IPS-20b (cell line): ENCODE results near the gene PDE8B.
"Not testable (repeated sequence)": the region's sequence is repeated elsewhere in the genome, so short reads cannot be mapped to it uniquely, and the experiment has no call there.

Experiments used
- H3K27ac ChIP-seq: one replicate; pipeline ENCODE4 v1.5.1; 2013; ENCODE audit warnings: low read length
- H3K27me3 ChIP-seq: 2 replicates; pipeline ENCODE4 v1.6.1; 2013; ENCODE audit warnings: mild to moderate bottlenecking, low read length, inconsistent platforms; ENCODE audit not compliant: insufficient read depth
- H3K36me3 ChIP-seq: 2 replicates; pipeline ENCODE4 v1.6.1; 2013; ENCODE audit warnings: low read depth, mild to moderate bottlenecking, inconsistent platforms, low read length, moderate library complexity; ENCODE audit not compliant: insufficient read depth
- H3K4me1 ChIP-seq: 2 replicates; pipeline ENCODE4 v1.6.1; 2013; ENCODE audit warnings: mild to moderate bottlenecking, control low read depth, inconsistent platforms, low read length, moderate library complexity; ENCODE audit not compliant: insufficient read depth
- H3K4me3 ChIP-seq: 2 replicates; pipeline ENCODE4 v1.5.1; 2013; ENCODE audit warnings: mild to moderate bottlenecking, low read length, inconsistent platforms
- H3K9ac ChIP-seq: 2 replicates; pipeline ENCODE4 v1.6.1; 2013; ENCODE audit warnings: low read depth, mild to moderate bottlenecking, inconsistent platforms, low read length, moderate library complexity
- H3K9me3 ChIP-seq: 2 replicates; pipeline ENCODE4 v1.6.1; 2013; ENCODE audit warnings: mild to moderate bottlenecking, low read depth, low read length, inconsistent platforms; ENCODE audit not compliant: insufficient read depth

PDE8B gene

DNA sequence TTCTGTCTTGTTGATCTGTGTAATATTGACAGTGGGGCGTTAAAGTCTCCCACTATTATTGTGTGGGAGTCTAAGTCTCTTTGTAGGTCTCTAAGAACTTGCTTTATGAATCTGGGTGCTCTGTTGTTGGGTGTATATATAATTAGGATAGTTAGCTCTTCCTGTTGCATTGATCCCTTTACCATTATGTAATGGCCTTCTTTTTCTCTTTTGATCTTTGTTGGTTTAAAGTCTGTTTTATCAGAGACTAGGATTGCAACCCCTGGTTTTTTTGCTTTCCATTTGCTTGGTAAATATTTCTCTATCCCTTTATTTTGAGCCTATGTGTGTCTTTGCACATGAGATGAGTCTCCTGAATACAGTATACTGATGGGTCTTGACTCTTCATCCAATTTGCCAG is 175.9 kb downstream of the PDE8B start:
- not testable (repeated sequence) for H3K4me1 ChIP-seq, H3K9me3 ChIP-seq, H3K9ac ChIP-seq, H3K27me3 ChIP-seq, H3K27ac ChIP-seq, H3K4me3 ChIP-seq, H3K36me3 ChIP-seq

DNA sequence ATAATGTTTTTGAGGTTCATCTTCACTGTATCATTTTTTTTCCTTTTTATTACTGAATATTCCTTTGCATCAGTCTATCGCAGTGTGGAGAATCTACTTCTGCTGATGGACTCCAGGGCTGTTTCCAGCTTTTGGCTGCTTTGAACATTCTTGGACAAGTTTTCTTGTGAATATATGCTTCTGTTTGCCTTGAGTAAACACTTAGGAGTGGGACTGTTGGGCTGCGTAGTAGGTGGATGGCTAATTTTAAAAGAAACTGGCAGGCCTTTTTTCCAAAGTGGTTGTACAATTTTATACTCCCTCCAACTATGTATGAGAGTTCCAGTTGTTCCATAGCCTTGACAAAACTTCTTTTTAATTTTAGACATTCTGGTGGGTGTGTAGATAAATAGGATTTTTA is 179.3 kb downstream of the PDE8B start:
- Histone ChIP-seq H3K27me3 (no peaks in the 10 kb centered on the region), H3K9ac (no peak overlapping the region), H3K9me3 (no peaks in the 10 kb centered on the region), H3K4me3 (no peak overlapping the region), H3K27ac (no peak overlapping the region), H3K4me1 (no peaks in the 10 kb centered on the region), H3K36me3 (no peaks in the 10 kb centered on the region)

DNA sequence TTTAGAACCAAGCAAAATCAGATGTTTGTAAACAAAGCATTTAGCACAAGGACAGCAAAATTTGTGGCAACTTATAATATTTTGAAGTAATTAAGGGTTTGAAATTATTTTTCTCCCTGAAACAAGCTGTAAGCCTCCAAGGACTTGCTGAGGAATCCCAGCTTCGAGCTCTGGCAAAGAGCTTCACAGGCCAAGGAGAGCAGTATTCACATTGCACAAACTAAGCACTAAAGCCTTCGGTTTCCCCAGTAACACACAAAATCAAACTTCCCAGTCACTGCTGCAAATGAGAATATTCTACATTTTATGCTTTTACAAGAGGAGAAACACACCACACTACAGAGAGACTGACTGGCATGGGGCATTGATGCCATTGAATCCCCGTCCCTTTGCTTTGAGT is 179.7 kb downstream of the PDE8B start:
- Histone ChIP-seq H3K4me3 (no peak overlapping the region), H3K4me1 (no peaks in the 10 kb centered on the region), H3K27me3 (no peaks in the 10 kb centered on the region), H3K36me3 (no peaks in the 10 kb centered on the region), H3K9me3 (no peaks in the 10 kb centered on the region), H3K9ac (no peak overlapping the region), H3K27ac (no peak overlapping the region)

- H3K4me3 ChIP-seq = no peak overlapping the region
- peaks cover 2% of the 10 kb centered on the region; the same call in 1 of the 2 replicates for H3K4me1 ChIP-seq
- no peaks in the 10 kb centered on the region for H3K9me3 ChIP-seq
- H3K36me3 ChIP-seq = no peaks in the 10 kb centered on the region
- H3K27me3 ChIP-seq = no peaks in the 10 kb centered on the region
- no peak overlapping the region for H3K9ac ChIP-seq
- no peak overlapping the region for H3K27ac ChIP-seq
Measured at GRCh38 chr5:77390795-77391194, 180.3 kb downstream of the PDE8B start.

GRCh38 chr5:77391240-77391765 is 180.8 kb downstream of the PDE8B start:
- H3K27me3 ChIP-seq = no peaks in the 10 kb centered on the region
- no peak overlapping the region for H3K9ac ChIP-seq
- H3K4me1 ChIP-seq = peaks cover 5% of the 10 kb centered on the region; the same call in 1 of the 2 replicates
- H3K4me3 ChIP-seq = no peak overlapping the region
- H3K9me3 ChIP-seq = no peaks in the 10 kb centered on the region
- H3K36me3 ChIP-seq = no peaks in the 10 kb centered on the region
- H3K27ac ChIP-seq = no peak overlapping the region

DNA sequence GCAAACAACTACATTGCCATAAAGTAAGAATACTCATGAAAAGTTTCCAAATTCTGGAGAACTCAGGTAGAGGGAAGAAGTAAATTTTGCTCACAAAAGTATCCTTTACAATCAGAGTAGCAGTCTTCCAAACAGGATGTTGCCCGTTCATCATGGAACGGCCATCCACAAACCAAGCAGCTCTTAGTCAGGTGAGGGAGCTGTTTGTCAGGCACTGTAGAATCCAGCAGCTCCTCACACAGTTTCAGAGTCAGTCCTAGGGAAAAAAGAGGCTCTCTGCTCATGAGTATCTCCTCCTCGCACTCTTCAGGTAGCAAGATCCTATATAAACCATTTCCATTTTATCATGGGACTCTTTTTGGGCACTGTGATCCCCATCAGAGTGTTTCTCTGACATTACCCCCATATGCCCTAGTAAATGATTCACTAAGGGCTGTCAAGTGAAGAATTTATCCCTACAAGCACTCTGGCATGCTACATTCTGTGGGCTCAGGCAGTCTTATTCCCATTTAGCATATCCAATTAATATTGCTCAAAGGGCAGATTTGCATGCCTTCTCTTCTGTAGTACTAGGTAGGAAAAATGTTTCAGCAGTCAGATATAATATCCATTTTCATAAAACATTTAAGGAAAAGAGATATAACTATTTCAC is 183.7 kb downstream of the PDE8B start:
- Histone ChIP-seq H3K9ac (no peak overlapping the region), H3K4me1 (peaks cover 5% of the 10 kb centered on the region; the same call in 1 of the 2 replicates), H3K4me3 (no peak overlapping the region), H3K27me3 (no peaks in the 10 kb centered on the region), H3K36me3 (no peaks in the 10 kb centered on the region), H3K9me3 (no peaks in the 10 kb centered on the region), H3K27ac (no peak overlapping the region)

- Histone ChIP-seq H3K4me3 (no peak overlapping the region), H3K9ac (no peak overlapping the region), H3K36me3 (no peaks in the 10 kb centered on the region), H3K27me3 (no peaks in the 10 kb centered on the region), H3K4me1 (peaks cover 5% of the 10 kb centered on the region; the same call in 1 of the 2 replicates), H3K9me3 (no peaks in the 10 kb centered on the region), H3K27ac (no peak overlapping the region)
Measured at GRCh38 chr5:77396017-77396416, 185.5 kb downstream of the PDE8B start.

DNA sequence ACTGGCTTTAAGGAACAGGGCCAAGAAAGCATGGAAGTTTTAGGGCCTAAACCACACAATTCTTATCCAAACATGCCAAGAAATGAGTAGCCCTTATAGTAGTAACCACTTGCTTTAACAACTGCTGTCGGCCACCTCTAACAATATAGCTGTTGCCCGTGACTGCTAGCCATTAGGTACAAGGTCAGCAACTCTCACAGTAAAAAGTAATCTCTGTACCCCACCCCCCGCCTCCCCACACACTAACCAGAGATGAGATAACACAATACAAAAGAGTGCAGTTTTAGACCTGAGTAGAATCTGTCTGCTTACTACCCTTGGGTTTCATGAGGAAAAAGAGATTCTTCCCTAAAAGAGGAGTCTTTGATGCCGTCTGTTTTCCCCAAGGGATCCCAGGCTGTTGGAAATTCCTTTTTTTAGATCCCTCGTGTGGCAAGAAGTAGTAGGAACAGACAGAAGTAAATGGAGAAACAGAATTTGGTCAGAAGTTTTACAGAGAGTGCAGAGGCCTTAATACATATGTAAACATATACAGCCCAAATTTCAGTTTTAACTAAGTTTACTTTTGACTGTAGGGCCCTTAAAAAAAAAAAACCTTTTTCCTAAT is 187.3 kb downstream of the PDE8B start:
- no peak overlapping the region for H3K9ac ChIP-seq
- H3K27me3 ChIP-seq = no peaks in the 10 kb centered on the region
- H3K27ac ChIP-seq = no peak overlapping the region
- H3K36me3 ChIP-seq = no peaks in the 10 kb centered on the region
- no peaks in the 10 kb centered on the region for H3K9me3 ChIP-seq
- no peak overlapping the region for H3K4me3 ChIP-seq
- peaks cover 5% of the 10 kb centered on the region; the same call in 1 of the 2 replicates for H3K4me1 ChIP-seq

GRCh38 chr5:77398458-77398857 is 188.0 kb downstream of the PDE8B start:
- Histone ChIP-seq H3K9ac (no peak overlapping the region), H3K4me1 (peaks cover 5% of the 10 kb centered on the region; the same call in 1 of the 2 replicates), H3K9me3 (no peaks in the 10 kb centered on the region), H3K27ac (no peak overlapping the region), H3K27me3 (no peaks in the 10 kb centered on the region), H3K36me3 (no peaks in the 10 kb centered on the region), H3K4me3 (no peak overlapping the region)

- no peaks in the 10 kb centered on the region for H3K9me3 ChIP-seq
- H3K4me3 ChIP-seq = no peak overlapping the region
- no peaks in the 10 kb centered on the region for H3K36me3 ChIP-seq
- no peaks in the 10 kb centered on the region for H3K27me3 ChIP-seq
- H3K9ac ChIP-seq = no peak overlapping the region
- H3K4me1 ChIP-seq = peaks cover 5% of the 10 kb centered on the region; the same call in 1 of the 2 replicates
- no peak overlapping the region for H3K27ac ChIP-seq
Measured at GRCh38 chr5:77398896-77399295, 188.4 kb downstream of the PDE8B start.

GRCh38 chr5:77400645-77401044 is 190.2 kb downstream of the PDE8B start:
- Histone ChIP-seq H3K9me3 (no peaks in the 10 kb centered on the region), H3K4me1 (peaks cover 5% of the 10 kb centered on the region; the same call in 1 of the 2 replicates), H3K4me3 (no peak overlapping the region), H3K9ac (no peak overlapping the region), H3K27me3 (no peaks in the 10 kb centered on the region), H3K36me3 (no peaks in the 10 kb centered on the region), H3K27ac (no peak overlapping the region)

GRCh38 chr5:77402796-77403195 is 192.3 kb downstream of the PDE8B start:
- Histone ChIP-seq H3K27me3 (no peaks in the 10 kb centered on the region), H3K4me3 (no peak overlapping the region), H3K9me3 (no peaks in the 10 kb centered on the region), H3K4me1 (no peaks in the 10 kb centered on the region), H3K27ac (no peak overlapping the region), H3K36me3 (no peaks in the 10 kb centered on the region), H3K9ac (no peak overlapping the region)
